ENCODE results near the gene COA1. TPM values are rescaled to one million over a fixed set of nuclear protein-coding genes. Genes with fewer than 3 reads are reported as not detected.
A peak's percentile ranks its signal among the peaks of the same experiment; 100 is the strongest.

Gene COA1
- total RNA-seq, 1 donor from 2014 or later: 85.1 TPM

GRCh38 chr7:43766564-43766963 lies 37.2 kb upstream of the COA1 start:
- Mint-ChIP-seq H3K27ac (no peak overlapping the region), H3K4me1 (ENCODE audit: low read depth) (peaks cover 24% of the 10 kb centered on the region), H3K36me3 (ENCODE audit: insufficient read depth) (no peaks in the 10 kb centered on the region), H3K9me3 (ENCODE audit: low read depth) (no peaks in the 10 kb centered on the region), H3K4me3 (ENCODE audit: low read depth) (no peak overlapping the region), H3K27me3 (no peaks in the 10 kb centered on the region)
- DNase-seq (ENCODE audit: low spot score, unreplicated experiment): no peak
- no peak for TF ChIP-seq CTCF (IDR thresholded peaks at IDR 0.05; ENCODE audit: unreplicated experiment)

- no peak for TF ChIP-seq CTCF (IDR thresholded peaks at IDR 0.05; ENCODE audit: unreplicated experiment)
- H3K27ac Mint-ChIP-seq: no peak overlapping the region
- no peaks in the 10 kb centered on the region for H3K9me3 Mint-ChIP-seq (ENCODE audit: low read depth)
- H3K27me3 Mint-ChIP-seq: peaks cover 4% of the 10 kb centered on the region
- no peak for DNase-seq (ENCODE audit: low spot score, unreplicated experiment)
- peaks cover 18% of the 10 kb centered on the region for H3K4me1 Mint-ChIP-seq (ENCODE audit: low read depth)
- no peaks in the 10 kb centered on the region for H3K36me3 Mint-ChIP-seq (ENCODE audit: insufficient read depth)
- H3K4me3 Mint-ChIP-seq (ENCODE audit: low read depth): no peak overlapping the region
These were observed 35.6 kb upstream of the COA1 start for GRCh38 chr7:43764807-43765491.

- Mint-ChIP-seq H3K9me3 (ENCODE audit: low read depth) (no peaks in the 10 kb centered on the region), H3K4me1 (ENCODE audit: low read depth) (peaks cover 17% of the 10 kb centered on the region), H3K27me3 (peaks cover 10% of the 10 kb centered on the region), H3K27ac (peak overlapping the region; percentile 87), H3K36me3 (ENCODE audit: insufficient read depth) (no peaks in the 10 kb centered on the region), H3K4me3 (ENCODE audit: low read depth) (no peak overlapping the region)
- DNase-seq (ENCODE audit: low spot score, unreplicated experiment): no peak
- TF ChIP-seq CTCF (IDR thresholded peaks at IDR 0.05; ENCODE audit: unreplicated experiment): no peak
These were observed 34.9 kb upstream of the COA1 start for GRCh38 chr7:43764039-43764761.

- DNase-seq (ENCODE audit: low spot score, unreplicated experiment): no peak
- TF ChIP-seq CTCF (IDR thresholded peaks at IDR 0.05; ENCODE audit: unreplicated experiment): no peak
- no peaks in the 10 kb centered on the region for H3K9me3 Mint-ChIP-seq (ENCODE audit: low read depth)
- H3K27me3 Mint-ChIP-seq: peaks cover 10% of the 10 kb centered on the region
- no peak overlapping the region for H3K4me3 Mint-ChIP-seq (ENCODE audit: low read depth)
- H3K4me1 Mint-ChIP-seq (ENCODE audit: low read depth): peaks cover 17% of the 10 kb centered on the region
- H3K27ac Mint-ChIP-seq: no peak overlapping the region
- H3K36me3 Mint-ChIP-seq (ENCODE audit: insufficient read depth): no peaks in the 10 kb centered on the region
These were observed 33.9 kb upstream of the COA1 start for GRCh38 chr7:43763183-43763582.

GRCh38 chr7:43761938-43762692 lies 32.8 kb upstream of the COA1 start:
- H3K4me3 Mint-ChIP-seq (ENCODE audit: low read depth): no peak overlapping the region
- H3K27me3 Mint-ChIP-seq: peaks cover 20% of the 10 kb centered on the region
- no peaks in the 10 kb centered on the region for H3K9me3 Mint-ChIP-seq (ENCODE audit: low read depth)
- H3K4me1 Mint-ChIP-seq (ENCODE audit: low read depth): peaks cover 20% of the 10 kb centered on the region
- no peak overlapping the region for H3K27ac Mint-ChIP-seq
- no peak for TF ChIP-seq CTCF (IDR thresholded peaks at IDR 0.05; ENCODE audit: unreplicated experiment)
- H3K36me3 Mint-ChIP-seq (ENCODE audit: insufficient read depth): no peaks in the 10 kb centered on the region
- no peak for DNase-seq (ENCODE audit: low spot score, unreplicated experiment)

Measured in progenitor cell of endocrine pancreas (in vitro differentiated cells).